H1 (cell line): ENCODE data around the gene CISTR. TPM values are rescaled to one million over a fixed set of nuclear protein-coding genes. Genes with fewer than 3 reads are reported as not detected.

Source experiments
- CTCF ChIA-PET: fragments of 300-600 bp; sonication (Branson Sonifier 250); formaldehyde crosslinking; loops from one replicate; lab custom pipeline; 2021; ENCODE audit not compliant: partially characterized antibody; lab: Charles Lee
- POLR2A ChIA-PET: fragments of 300-600 bp; sonication (Branson Sonifier 250); formaldehyde crosslinking; loops from one replicate; lab custom pipeline; 2021; ENCODE audit warnings: inconsistent platforms; ENCODE audit not compliant: partially characterized antibody; lab: Charles Lee
- DNase-seq, 2 experiments: peaks; one replicate each; pipeline versions ENCODE4 v3.0.0 to v3.0.0-alpha.2; 2010 to 2022; ENCODE audit warnings: low spot score in 2 of 2, low read depth in 1 of 2, mixed read lengths in 1 of 2
- FAIRE-seq: peaks from 2 replicates; lab custom pipeline; 2011; peaks lifted over from hg19 to GRCh38; lab: Jason Lieb, UNC
- H2AFZ ChIP-seq: 2 replicates; pipeline ENCODE4 v1.8.1; 2012; ENCODE audit warnings: low read length, inconsistent platforms
- H2AK5ac ChIP-seq: 2 replicates; pipeline ENCODE4 v1.6.1; 2013; ENCODE audit warnings: low read depth, low read length
- H2BK120ac ChIP-seq: replicated peaks from 2 replicates; pipeline ENCODE3; 2013; ENCODE audit warnings: low read depth, low read length, inconsistent platforms
- H2BK12ac ChIP-seq: 2 replicates; pipeline ENCODE4 v1.6.1; 2013; ENCODE audit warnings: low read depth, low read length
- H2BK15ac ChIP-seq: 2 replicates; pipeline ENCODE4 v1.6.1; 2013; ENCODE audit warnings: low read length
- H2BK20ac ChIP-seq: 2 replicates; pipeline ENCODE4 v1.6.1; 2013; ENCODE audit warnings: low read length
- H2BK5ac ChIP-seq: 2 replicates; pipeline ENCODE4 v1.6.1; 2013; ENCODE audit warnings: low read depth, low read length
- H3K14ac ChIP-seq: 2 replicates; pipeline ENCODE4 v1.6.1; 2013; ENCODE audit warnings: inconsistent platforms; ENCODE audit not compliant: insufficient read length
- H3K18ac ChIP-seq: 2 replicates; pipeline ENCODE4 v1.6.1; 2013; ENCODE audit warnings: low read length; ENCODE audit errors: extremely low read depth
- H3K23ac ChIP-seq: 2 replicates; pipeline ENCODE4 v1.6.1; 2013; ENCODE audit warnings: inconsistent platforms; ENCODE audit not compliant: insufficient read length
- H3K23me2 ChIP-seq: 2 replicates; pipeline ENCODE4 v1.6.1; 2013; ENCODE audit warnings: low read depth, low read length
- H3K27ac ChIP-seq: 2 replicates; pipeline ENCODE4 v1.6.1; 2011; ENCODE audit warnings: low read depth, low read length, inconsistent platforms
- H3K27me3 ChIP-seq, 4 experiments: replicated peaks in 1 of 4; 1 replicate in 1 of 4; 2 replicates in 3 of 4; pipeline versions ENCODE4 v1.6.1 to v1.8.1; 2011 to 2013; ENCODE audit warnings: low read length in 3 of 4, mild to moderate bottlenecking in 3 of 4, inconsistent platforms in 2 of 4, mixed read lengths in 2 of 4, moderate library complexity in 1 of 4; ENCODE audit not compliant: control insufficient read depth in 3 of 4, insufficient read depth in 3 of 4; ENCODE audit errors: extremely low read depth in 1 of 4
- H3K36me3 ChIP-seq, 4 experiments: 2 replicates each; pipeline versions ENCODE4 v1.6.1 to v1.8.1; 2011 to 2013; ENCODE audit warnings: mild to moderate bottlenecking in 4 of 4, low read length in 3 of 4, moderate library complexity in 2 of 4, control low read depth in 1 of 4, inconsistent platforms in 1 of 4; ENCODE audit not compliant: insufficient read depth in 4 of 4, control insufficient read depth in 2 of 4
- H3K4ac ChIP-seq: replicated peaks from 2 replicates; pipeline ENCODE3; 2013; ENCODE audit warnings: low read length, low read depth, mixed read lengths, inconsistent platforms; ENCODE audit not compliant: insufficient read length
- H3K4me1 ChIP-seq, 4 experiments: replicated peaks in 1 of 4; 1 replicate in 1 of 4; 2 replicates in 3 of 4; pipeline versions ENCODE4 v1.6.1 to v1.8.1; 2011 to 2013; ENCODE audit warnings: low read length in 3 of 4, inconsistent platforms in 2 of 4, mixed read lengths in 1 of 4; ENCODE audit not compliant: insufficient read depth in 4 of 4, control insufficient read depth in 3 of 4
- H3K4me2 ChIP-seq, 2 experiments: 2 replicates each; pipeline versions ENCODE4 v1.6.1 to v1.8.1; 2011 to 2013; ENCODE audit warnings: low read depth in 2 of 2, low read length in 2 of 2, control low read depth in 1 of 2, inconsistent platforms in 1 of 2, mild to moderate bottlenecking in 1 of 2; ENCODE audit not compliant: insufficient read depth in 1 of 2
- H3K4me3 ChIP-seq, 4 experiments: fragments of 200-600, 300-600 bp in 1 of 4; sonication (generic), shearing (Covaris generic), sonication (Bioruptor Twin) in 1 of 4; 2 replicates each; pipeline versions ENCODE4 v1.5.1 to v1.8.1; 2011 to 2016; ENCODE audit warnings: low read length in 4 of 4, low read depth in 3 of 4, control low read depth in 2 of 4, inconsistent platforms in 2 of 4, mild to moderate bottlenecking in 2 of 4, mixed read lengths in 1 of 4, moderate library complexity in 1 of 4; ENCODE audit not compliant: insufficient read depth in 2 of 4; ENCODE audit errors: extremely low read depth in 1 of 4
- H3K56ac ChIP-seq: replicated peaks from 2 replicates; pipeline ENCODE3; 2013; ENCODE audit warnings: low read depth, mild to moderate bottlenecking, mixed read lengths, low read length, inconsistent platforms; ENCODE audit not compliant: insufficient read length
- H3K79me1 ChIP-seq: 2 replicates; pipeline ENCODE4 v1.6.1; 2013; ENCODE audit warnings: low read depth, low read length, control low read depth
- H3K79me2 ChIP-seq, 2 experiments: 2 replicates each; pipeline versions ENCODE4 v1.6.1 to v1.8.1; 2012 to 2013; ENCODE audit warnings: low read length in 2 of 2, mild to moderate bottlenecking in 2 of 2, inconsistent platforms in 1 of 2; ENCODE audit not compliant: insufficient read depth in 2 of 2, control insufficient read depth in 1 of 2
- H3K9ac ChIP-seq, 4 experiments: replicated peaks in 1 of 4; 1 replicate in 1 of 4; 2 replicates in 3 of 4; pipeline versions ENCODE4 v1.6.1 to v1.8.1; 2011 to 2013; ENCODE audit warnings: low read depth in 3 of 4, low read length in 3 of 4, control low read depth in 2 of 4, mild to moderate bottlenecking in 2 of 4, moderate library complexity in 2 of 4, inconsistent platforms in 1 of 4; ENCODE audit errors: extremely low read depth in 1 of 4
- H3K9me3 ChIP-seq, 2 experiments: 2 replicates each; pipeline versions ENCODE4 v1.6.1 to v1.8.1; 2012 to 2013; ENCODE audit warnings: mild to moderate bottlenecking in 2 of 2, moderate library complexity in 2 of 2, control low read depth in 1 of 2, inconsistent platforms in 1 of 2, low read depth in 1 of 2, low read length in 1 of 2, mixed read lengths in 1 of 2; ENCODE audit not compliant: insufficient read depth in 2 of 2
- H4K20me1 ChIP-seq, 2 experiments: replicated peaks in 1 of 2; 2 replicates each; pipeline versions ENCODE3 to v1.8.1; 2011 to 2013; ENCODE audit warnings: inconsistent platforms in 2 of 2, low read length in 2 of 2, mild to moderate bottlenecking in 1 of 2; ENCODE audit not compliant: insufficient read depth in 2 of 2, control insufficient read depth in 1 of 2
- H4K5ac ChIP-seq: 2 replicates; pipeline ENCODE4 v1.6.1; 2013; ENCODE audit warnings: low read length, low read depth, mixed read lengths, inconsistent platforms; ENCODE audit not compliant: insufficient read length
- H4K8ac ChIP-seq: 2 replicates; pipeline ENCODE4 v1.8.0; 2013; ENCODE audit warnings: mild to moderate bottlenecking, moderate library complexity, low read length, inconsistent platforms; ENCODE audit not compliant: insufficient read depth; ENCODE audit errors: extremely low read depth
- H4K91ac ChIP-seq: replicated peaks from 2 replicates; pipeline ENCODE3; 2013; ENCODE audit warnings: low read length, mixed read lengths, inconsistent platforms; ENCODE audit not compliant: insufficient read length
- CEBPB ChIP-seq: IDR thresholded peaks from 2 replicates; pipeline ENCODE4 v1.6.1; 2012; ENCODE audit warnings: low read depth, low read length
- CREB1 ChIP-seq: IDR thresholded peaks from 2 replicates; pipeline ENCODE4 v1.6.1; 2012; ENCODE audit warnings: inconsistent platforms
- CTBP2 ChIP-seq: IDR thresholded peaks from 2 replicates; pipeline ENCODE4 v1.7.0; 2011; ENCODE audit warnings: borderline replicate concordance, mild to moderate bottlenecking, moderate library complexity, mixed read lengths, low read length; ENCODE audit not compliant: insufficient read depth, insufficient read length
- JUN ChIP-seq: IDR thresholded peaks from 2 replicates; pipeline ENCODE4 v1.6.1; 2011; ENCODE audit warnings: low read depth, mild to moderate bottlenecking, improper control_type of control experiment, low read length
- MAFK ChIP-seq: IDR thresholded peaks from 2 replicates; pipeline ENCODE4 v1.6.1; 2012; ENCODE audit warnings: low read depth, mild to moderate bottlenecking, improper control_type of control experiment, low read length
- NRF1 ChIP-seq: IDR thresholded peaks from 2 replicates; pipeline ENCODE4 v1.6.1; 2011; ENCODE audit warnings: mild to moderate bottlenecking, low read depth, low read length, improper control_type of control experiment
- PHF8 ChIP-seq: fragments of 200-600 bp; sonication (generic); conservative IDR thresholded peaks from 2 replicates; pipeline ENCODE4 v1.7.1; 2012; ENCODE audit warnings: low read depth, mild to moderate bottlenecking, inconsistent platforms, low read length, moderate library complexity
- POLR2A ChIP-seq, 2 experiments: IDR thresholded peaks; 1 replicate in 1 of 2; 2 replicates in 1 of 2; pipeline ENCODE4 v1.6.1; 2011; ENCODE audit warnings: low read depth in 2 of 2, low read length in 2 of 2, mild to moderate bottlenecking in 2 of 2; ENCODE audit errors: control extremely low read depth in 1 of 2
- RBBP5 ChIP-seq: IDR thresholded peaks from 2 replicates; pipeline ENCODE4 v1.7.1; 2012; ENCODE audit warnings: low read depth, mild to moderate bottlenecking, inconsistent platforms, low read length, moderate library complexity, borderline replicate concordance
- RXRA ChIP-seq: IDR thresholded peaks from 2 replicates; pipeline ENCODE4 v1.6.1; 2011; ENCODE audit warnings: low read depth, mild to moderate bottlenecking, low read length, moderate library complexity; ENCODE audit not compliant: insufficient read depth
- SIRT6 ChIP-seq: IDR thresholded peaks from one replicate; pipeline ENCODE4 v1.7.1; 2012; ENCODE audit warnings: low read length, inconsistent platforms
- ZNF274 ChIP-seq: IDR thresholded peaks from 2 replicates; pipeline ENCODE4 v1.7.0; 2012; ENCODE audit warnings: low read length, borderline replicate concordance; ENCODE audit errors: extremely low read depth
- WGBS, 2 experiments: shearing (Covaris generic) in 1 of 2; methylation state at CpG; one replicate each; pipeline versions ENCODE4 v1.1.6 to v1.1.7; 2013 to 2015; ENCODE audit warnings: low lambda C conversion rate in 2 of 2, mixed read lengths in 2 of 2, inconsistent platforms in 1 of 2, low coverage in 1 of 2, missing lambda C conversion rate in 1 of 2; ENCODE audit not compliant: insufficient replicate concordance in 2 of 2, insufficient coverage in 1 of 2, insufficient read length in 1 of 2; ENCODE audit errors: extremely low coverage in 1 of 2, missing lambda C conversion rate in 1 of 2; 5-methylcytosine and 5-hydroxymethylcytosine counted together
- polyA plus RNA-seq, 7 experiments: library from polyadenylated mRNA; depleted of rRNA in 3 of 7; stranded (reverse) in 5 of 7; unstranded in 2 of 7; fragments of >200 nt in 5 of 7; fragments of 200-250 nt in 2 of 7; gene quantifications; 1 replicate in 5 of 7; 2 replicates in 1 of 7; 4 replicates in 1 of 7; pipeline versions ENCODE4 v1.2.1 to v1.2.3, GENCODE V29; 2011 to 2013; ENCODE audit warnings: missing spikeins in 2 of 7, mixed read lengths in 2 of 7
- total RNA-seq: library from RNA; stranded (reverse); fragmentation: NEBNext Ultra II Directional; extraction: Animal tissue kit (Norgen Biotek cat#: 25700); gene quantifications from 2 replicates; pipeline ENCODE4 v1.2.1, GENCODE V29; 2021

Gene CISTR
- total and polyA plus RNA-seq, 2 of the 8 experiments (the other 6 are each of a cell fraction or from before 2014, with no cell fraction given), result not detected

DNA sequence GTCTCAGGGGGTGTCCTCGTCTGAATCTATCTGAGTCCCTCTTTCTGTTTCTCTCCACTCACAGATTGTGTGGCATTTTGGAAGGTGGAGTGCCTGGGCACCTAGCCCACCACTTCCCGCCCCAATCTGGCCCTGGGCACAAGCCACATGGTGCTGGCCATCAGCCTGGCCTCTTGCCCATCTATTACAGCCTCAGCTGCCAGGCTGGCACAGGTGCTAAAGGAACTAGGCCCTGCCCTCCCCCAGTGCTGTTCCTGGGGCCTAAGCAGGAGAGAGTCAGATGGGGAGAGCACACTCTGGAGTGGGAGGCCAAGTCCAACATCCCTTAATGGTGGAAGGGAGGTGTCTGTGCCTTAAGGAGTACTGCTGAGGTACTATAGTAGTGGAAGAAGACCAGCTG, 16.2 kb downstream of the CISTR start:
- Histone ChIP-seq H3K23ac (no peak overlapping the region), H2BK20ac (no peak overlapping the region), H3K4ac (no peak overlapping the region), H3K4me2 (no peak overlapping the region), H2BK120ac (no peak overlapping the region), H2BK15ac (0 out of 2 replicates have a peak overlapping the region, but pooled peaks have one; percentile 61), H3K9ac (no peak overlapping the region), H4K91ac (peak overlapping the region; percentile 22), H3K9me3 (no peaks in the 10 kb centered on the region), H4K8ac (no peak overlapping the region), H3K27ac (no peak overlapping the region), H4K5ac (no peak overlapping the region), H2BK12ac (no peak overlapping the region), H3K4me3 (no peak overlapping the region), H3K56ac (no peak overlapping the region), H2AK5ac (no peak overlapping the region), H3K4me1 (peaks cover 0 to 9% (median 6%) of the 10 kb centered on the region in 4 experiments; a peak in 5 of 7 replicates), H3K18ac (no peak overlapping the region), H3K36me3 (no peaks in the 10 kb centered on the region), H2AFZ (no peak overlapping the region), H2BK5ac (no peak overlapping the region), H3K14ac (no peak overlapping the region), H3K23me2 (peaks cover 17% of the 10 kb centered on the region), H3K79me1 (no peaks in the 10 kb centered on the region), H3K27me3 (peaks cover 30 to 54% (median 45%) of the 10 kb centered on the region in 4 experiments), H3K79me2 (no peaks in the 10 kb centered on the region), H4K20me1 (no peaks in the 10 kb centered on the region)
- no peak for TF ChIP-seq CEBPB
- TF ChIP-seq CREB1, result no peak
- TF ChIP-seq POLR2A (IDR thresholded peaks at IDR 0.05; ENCODE audit: control extremely low read depth in 1 of 2, low read depth in 2 of 2, low read length in 2 of 2), result no peak
- TF ChIP-seq ZNF274, result no peak
- no peak for TF ChIP-seq JUN
- TF ChIP-seq RXRA, result no peak
- no peak for TF ChIP-seq PHF8
- no peak for TF ChIP-seq SIRT6
- no peak for TF ChIP-seq NRF1
- no peak for TF ChIP-seq CTBP2
- TF ChIP-seq MAFK, result no peak
- no peak for TF ChIP-seq RBBP5
- WGBS, 2 experiments, result 74% methylated on average over 2 of the region's 2 CpGs; no CpG with 5 or more reads in 1 of the 2 experiments
- POLR2A ChIA-PET, result interaction anchor here (0.6 to 1.4 kb wide), 4 partner anchors 10 to 242 kb away, joined by 3 read pairs; no protein-coding TSS in a partner anchor
- DNase-seq (no peak), FAIRE-seq (no peak)
- CTCF ChIA-PET, result interaction anchor here (0.5 to 21.0 kb wide), 10 partner anchors 9 to 192 kb away, joined by 3 to 531 read pairs (median 4); no protein-coding TSS in a partner anchor
